Ovary (tissue), 9 donors: Measurements from ENCODE around the gene CUTA. TPM values are rescaled to one million over a fixed set of nuclear protein-coding genes. Genes with fewer than 3 reads are reported as not detected.

Source experiments
- DNase-seq, 5 donors: peaks; one replicate each; pipeline ENCODE4 v3.0.0-alpha.2; 2019 to 2020
- H3K27ac ChIP-seq, 2 donors: fragments of 200-600 bp; one replicate each; pipeline versions ENCODE4 v1.5.1 to v1.8.0; 2019 to 2022
- H3K27me3 ChIP-seq: fragments of 200-600 bp; one replicate; pipeline ENCODE4 v1.8.0; 2022
- H3K36me3 ChIP-seq: fragments of 200-600 bp; sonication (generic); one replicate; pipeline ENCODE4 v1.5.1; 2019
- H3K4me1 ChIP-seq: one replicate; pipeline ENCODE4 v1.8.1; 2013; ENCODE audit warnings: mild to moderate bottlenecking, moderate library complexity; ENCODE audit not compliant: insufficient read depth
- H3K4me3 ChIP-seq: fragments of 200-600 bp; sonication (generic); one replicate; pipeline ENCODE4 v1.5.1; 2017
- H3K9me3 ChIP-seq, 2 donors: fragments of 200-600 bp in 1 of 2; sonication (generic) in 1 of 2; one replicate each; pipeline versions ENCODE4 v1.5.1 to v1.8.1; 2013 to 2019; ENCODE audit warnings: mild to moderate bottlenecking in 1 of 2, moderate library complexity in 1 of 2
- EP300 ChIP-seq: sonication (generic); formaldehyde crosslinking; IDR thresholded peaks from one replicate; pipeline ENCODE4 v1.6.1; 2017; ENCODE audit warnings: antibody characterized with exemption
- POLR2A ChIP-seq: fragments of 450-650 bp; IDR thresholded peaks from one replicate; pipeline ENCODE4 v1.6.1; 2017; ENCODE audit warnings: antibody characterized with exemption, mild to moderate bottlenecking, moderate library complexity
- WGBS, 3 donors: extraction: QIAGEN DNeasy Blood & Tissue Kit in 1 of 3; methylation state at CpG; one replicate each; pipeline versions ENCODE4 v1.1.5 to v1.1.7; 2013 to 2017; 5-methylcytosine and 5-hydroxymethylcytosine counted together
- intact Hi-C, 4 donors: fragments of 100-400 bp; cut with DNase I; formaldehyde crosslinking; loops; one replicate each; pipeline versions ENCODE4 v1.11.0 to v1.15.1; 2022 to 2023
- polyA plus RNA-seq, 2 donors: library from polyadenylated mRNA; stranded (reverse); fragments of 200-250 nt in 1 of 2; fragments of 350-450 nt in 1 of 2; fragmentation: Illumina TruSeq in 1 of 2; extraction: RNeasy Lipid Tissue Mini Kit (QIAGEN cat#74804) in 1 of 2; gene quantifications; one replicate each; pipeline ENCODE4 v1.2.3, GENCODE V29; 2013 to 2014
- total RNA-seq, 7 donors: library from RNA; depleted of rRNA in 2 of 7; stranded (reverse); fragments of >200 nt in 2 of 7; fragmentation: NEBNext Ultra II Directional in 3 of 7; extraction: Animal tissue kit (Norgen Biotek cat#: 25700) in 3 of 7; gene quantifications; one replicate each; pipeline versions ENCODE4 v1.1.0 to v1.2.4, GENCODE V29; 2016 to 2023
- TF ChIP-seq, protein P1 (sequence below), 3 donors: fragments of 450-650 bp in 2 of 3; fragments of 200-600 bp in 1 of 3; IDR thresholded peaks; one replicate each; pipeline versions ENCODE4 v1.5.1 to v1.8.0; 2016 to 2022; ENCODE audit warnings: antibody characterized with exemption in 3 of 3, mild to moderate bottlenecking in 1 of 3
- donor health status: DM: no; HTN: no; CAD: no; lungs with moderate emphysema.
- donor health status: DM: no; HTN: no; CAD: no.
- donor health status: Bipolar disorder and iron deficiency.
- donor health status: DM: yes; HTN: yes; CAD: no.
- donor health status: DM: no; HTN: no; CAD: no.
- donor health status: DM: yes; HTN: yes; CAD: no.

CUTA gene
- total and polyA plus RNA-seq, 9 donors, result 125 to 250 (median 177) TPM

DNA sequence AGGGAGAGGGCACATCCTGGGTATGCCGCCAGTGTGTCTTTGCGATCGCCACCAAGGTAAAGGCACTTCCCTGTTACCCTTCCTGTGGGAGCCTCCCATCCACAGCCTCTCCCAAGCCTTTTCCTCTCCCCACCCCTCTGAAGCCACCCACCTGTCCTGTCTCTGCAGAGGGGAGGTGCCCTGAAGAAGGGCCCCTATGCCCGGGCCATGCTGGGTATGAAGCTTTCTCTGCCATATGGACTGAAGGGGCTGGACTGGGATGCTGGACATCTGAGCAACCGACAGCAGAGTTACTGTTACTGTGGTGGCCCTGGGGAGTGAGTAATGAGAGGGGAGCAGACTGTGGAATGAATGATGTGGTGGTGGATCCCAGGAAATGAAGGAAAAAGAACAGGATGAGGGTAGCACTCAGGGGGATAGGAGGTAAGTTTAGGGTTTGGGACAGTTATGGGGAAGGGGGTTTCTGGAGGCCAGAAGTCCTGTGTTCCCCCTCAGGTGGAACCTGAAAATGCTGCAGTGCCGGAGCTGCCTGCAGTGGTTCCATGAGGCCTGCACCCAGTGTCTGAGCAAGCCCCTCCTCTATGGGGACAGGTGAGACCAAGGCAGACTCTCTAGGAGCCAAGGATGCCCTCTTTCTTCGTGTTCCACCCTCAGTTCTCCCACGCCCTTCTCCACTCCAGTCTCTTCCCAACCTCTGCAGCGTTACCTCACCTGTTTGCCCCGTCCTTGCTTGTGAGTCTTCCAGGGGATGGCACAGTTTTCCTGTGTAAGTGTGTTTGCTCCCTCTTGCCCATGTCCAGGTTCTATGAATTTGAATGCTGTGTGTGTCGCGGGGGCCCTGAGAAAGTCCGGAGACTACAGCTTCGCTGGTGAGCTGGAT is 4.4 kb downstream of the CUTA start:
- no peaks in the 10 kb centered on the region for H3K27me3 ChIP-seq
- H3K27ac ChIP-seq, result no peak overlapping the region
- no peak overlapping the region for H3K4me3 ChIP-seq
- 74 to 82% (median 75%) methylated on average over 14 of the region's 14 CpGs for WGBS, 3 donors
- H3K4me1 ChIP-seq, result peaks cover 1% of the 10 kb centered on the region
- peak in 1 of 5 donors; percentile 17 for DNase-seq
- no peaks in the 10 kb centered on the region for H3K9me3 ChIP-seq
- TF ChIP-seq, protein P1, sequence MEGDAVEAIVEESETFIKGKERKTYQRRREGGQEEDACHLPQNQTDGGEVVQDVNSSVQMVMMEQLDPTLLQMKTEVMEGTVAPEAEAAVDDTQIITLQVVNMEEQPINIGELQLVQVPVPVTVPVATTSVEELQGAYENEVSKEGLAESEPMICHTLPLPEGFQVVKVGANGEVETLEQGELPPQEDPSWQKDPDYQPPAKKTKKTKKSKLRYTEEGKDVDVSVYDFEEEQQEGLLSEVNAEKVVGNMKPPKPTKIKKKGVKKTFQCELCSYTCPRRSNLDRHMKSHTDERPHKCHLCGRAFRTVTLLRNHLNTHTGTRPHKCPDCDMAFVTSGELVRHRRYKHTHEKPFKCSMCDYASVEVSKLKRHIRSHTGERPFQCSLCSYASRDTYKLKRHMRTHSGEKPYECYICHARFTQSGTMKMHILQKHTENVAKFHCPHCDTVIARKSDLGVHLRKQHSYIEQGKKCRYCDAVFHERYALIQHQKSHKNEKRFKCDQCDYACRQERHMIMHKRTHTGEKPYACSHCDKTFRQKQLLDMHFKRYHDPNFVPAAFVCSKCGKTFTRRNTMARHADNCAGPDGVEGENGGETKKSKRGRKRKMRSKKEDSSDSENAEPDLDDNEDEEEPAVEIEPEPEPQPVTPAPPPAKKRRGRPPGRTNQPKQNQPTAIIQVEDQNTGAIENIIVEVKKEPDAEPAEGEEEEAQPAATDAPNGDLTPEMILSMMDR (IDR thresholded peaks at IDR 0.05), result no peak
- TF ChIP-seq POLR2A (no peak), EP300 (no peak)
- no peaks in the 10 kb centered on the region for H3K36me3 ChIP-seq
- intact Hi-C loops, result loop anchor here in 3 of 4 donors (10.0 kb wide), 3 partner anchors 99 to 139 kb away; partner anchors contain the start of genes B3GALT4 (in 1 of the 3), RGL2 (in 1 of the 3), RPS18 (in 1 of the 3) and TAPBP (in 1 of the 3)

DNA sequence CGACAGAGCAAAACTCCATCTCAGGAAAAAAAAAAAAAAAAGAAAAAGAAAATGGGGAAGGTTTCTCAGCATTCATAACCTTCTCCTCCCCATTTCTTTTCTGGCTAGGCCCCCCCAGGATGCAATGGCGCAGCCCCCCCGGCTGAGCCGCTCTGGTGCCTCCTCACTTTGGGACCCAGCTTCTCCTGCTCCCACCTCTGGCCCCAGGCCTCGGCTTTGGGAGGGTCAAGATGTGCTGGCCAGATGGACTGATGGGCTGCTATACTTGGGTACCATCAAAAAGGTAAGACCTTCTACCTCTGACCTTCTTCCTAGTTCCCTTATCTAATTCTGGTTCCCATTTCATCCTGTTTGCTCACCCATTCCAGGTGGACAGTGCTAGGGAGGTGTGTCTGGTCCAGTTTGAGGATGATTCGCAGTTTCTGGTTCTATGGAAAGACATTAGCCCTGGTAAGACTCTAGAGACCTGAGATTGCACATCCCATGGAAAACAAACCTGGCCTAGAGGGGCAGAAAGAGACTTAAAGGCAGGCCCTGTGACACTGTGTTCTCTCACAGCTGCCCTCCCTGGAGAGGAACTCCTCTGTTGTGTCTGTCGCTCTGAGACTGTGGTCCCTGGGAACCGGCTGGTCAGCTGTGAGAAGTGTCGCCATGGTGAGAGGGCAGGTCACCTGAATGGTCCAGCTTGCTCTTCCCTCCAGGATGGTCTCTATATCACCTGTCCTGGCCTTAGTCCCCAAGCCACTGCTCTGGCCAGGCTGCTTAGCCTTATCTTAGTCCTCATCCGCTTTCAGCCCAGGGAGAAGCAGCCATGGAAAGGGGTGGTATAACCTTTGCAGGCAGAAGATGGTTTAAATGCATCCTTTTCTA is 5.5 kb downstream of the CUTA start:
- intact Hi-C loops, result loop anchor here in 3 of 4 donors (10.0 kb wide), 3 partner anchors 98 to 138 kb away; partner anchors contain the start of genes B3GALT4 (in 1 of the 3), RGL2 (in 1 of the 3), RPS18 (in 1 of the 3) and TAPBP (in 1 of the 3)
- DNase-seq, result peak in 1 of 5 donors; percentile 20

DNA sequence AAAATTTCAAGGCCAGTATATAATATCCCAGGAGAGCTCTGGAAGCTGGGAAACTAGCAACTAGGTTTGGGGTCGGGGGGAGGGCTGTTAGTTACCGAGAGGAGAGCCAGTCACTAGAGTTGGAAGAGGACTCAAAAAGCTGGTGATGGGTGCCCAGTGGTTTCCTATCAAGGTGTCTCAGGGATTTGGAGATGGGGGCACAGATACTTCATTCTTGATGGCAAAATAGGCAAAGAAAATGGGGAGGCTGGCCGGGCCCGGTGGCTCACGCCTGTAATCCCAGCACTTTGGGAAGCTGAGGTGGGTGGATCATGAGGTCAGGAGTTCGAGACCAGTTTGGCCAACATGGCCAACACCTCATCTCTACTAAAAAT is 6.3 kb downstream of the CUTA start:
- DNase-seq, result no peak
- Histone ChIP-seq H3K36me3 (no peaks in the 10 kb centered on the region), H3K27me3 (no peaks in the 10 kb centered on the region), H3K27ac (peak overlapping the region; percentile 16 to 98), H3K4me1 (no peaks in the 10 kb centered on the region), H3K4me3 (peak overlapping the region; percentile 98), H3K9me3 (no peaks in the 10 kb centered on the region)
- WGBS, 3 donors, result 33 to 45% (median 35%) methylated on average over 6 of the region's 6 CpGs
- intact Hi-C loops, result loop anchor here in 3 of 4 donors (10.0 kb wide), 3 partner anchors 97 to 137 kb away; partner anchors contain the start of genes B3GALT4 (in 1 of the 3), RGL2 (in 1 of the 3), RPS18 (in 1 of the 3) and TAPBP (in 1 of the 3)
- TF ChIP-seq EP300 (no peak), POLR2A (no peak)
- TF ChIP-seq, protein P1 (IDR thresholded peaks at IDR 0.05), result no peak

More for the DNA sequence above, 5.5 kb downstream of the CUTA start:
- H3K9me3 ChIP-seq, result no peaks in the 10 kb centered on the region
- H3K4me3 ChIP-seq, result peak overlapping the region; percentile 98
- 81 to 84% (median 83%) methylated on average over 9 to 10 of the region's 10 CpGs for WGBS, 3 donors
- peak overlapping the region; percentile 16 to 98 for H3K27ac ChIP-seq
- H3K4me1 ChIP-seq, result no peaks in the 10 kb centered on the region
- TF ChIP-seq, protein P1 (IDR thresholded peaks at IDR 0.05), result no peak
- TF ChIP-seq POLR2A, result no peak
- no peak for TF ChIP-seq EP300
- H3K36me3 ChIP-seq, result no peaks in the 10 kb centered on the region
- no peaks in the 10 kb centered on the region for H3K27me3 ChIP-seq
